ENCODE data around the gene TNP2.

- TF ChIP-seq CTCF (conservative IDR thresholded peaks at IDR 0.05; ENCODE audit: low read depth in 2 of 2) (no peak), EZH2 (IDR thresholded peaks at IDR 0.05; ENCODE audit: low read depth, unreplicated experiment) (no peak), CREB1 (CRISPR knock-in tag; IDR thresholded peaks at IDR 0.05; ENCODE audit: low read depth) (no peak), POLR2AphosphoS5 (IDR thresholded peaks at IDR 0.05; ENCODE audit: low read depth) (no peak), NANOG (IDR thresholded peaks at IDR 0.05; ENCODE audit: borderline replicate concordance) (no peak), EZH2phosphoT487 (IDR thresholded peaks at IDR 0.05; ENCODE audit: unreplicated experiment) (no peak), ZNF114 (CRISPR knock-in tag; IDR thresholded peaks at IDR 0.05) (no peak), REST (IDR thresholded peaks at IDR 0.05; ENCODE audit: unreplicated experiment) (no peak), ZNF331 (CRISPR knock-in tag; IDR thresholded peaks at IDR 0.05; ENCODE audit: low read depth) (no peak), JUNB (IDR thresholded peaks at IDR 0.05; ENCODE audit: unreplicated experiment) (no peak)
These were observed 39.2 kb downstream of the TNP2 start for GRCh38 chr16:11229906-11230305.
